GM12872 (cell line): ENCODE data around the gene ZNF534.

Source experiments
- CTCF ChIP-seq: IDR thresholded peaks from 3 replicates; pipeline ENCODE4 v1.5.1; 2011; ENCODE audit warnings: low read depth, mild to moderate bottlenecking, low read length, moderate library complexity; ENCODE audit not compliant: insufficient read depth

Gene ZNF534

GRCh38 chr19:52492201-52492993, 63.4 kb downstream of the ZNF534 start:
- TF ChIP-seq CTCF: no peak

GRCh38 chr19:52492994-52493470, 64.1 kb downstream of the ZNF534 start:
- TF ChIP-seq CTCF: no peak

- TF ChIP-seq CTCF: no peak
These were observed 65.6 kb downstream of the ZNF534 start for GRCh38 chr19:52494518-52494917.

- no peak for TF ChIP-seq CTCF
These were observed 69.6 kb downstream of the ZNF534 start for GRCh38 chr19:52498571-52498970.
